Suppressor macrophage treated with lipopolysaccharide for 1 hour (primary cell): ENCODE results near the gene FASTK.

Source experiments
- DNase-seq, 3 donors: peaks; one replicate each; pipeline ENCODE4 v3.0.0-alpha.2; 2020 to 2022

Gene FASTK

GRCh38 chr7:151117565-151117964 is 37.0 kb upstream of the FASTK start:
- DNase-seq, result no peak

GRCh38 chr7:151116603-151117440 is 36.2 kb upstream of the FASTK start:
- no peak for DNase-seq

- DNase-seq, result no peak
Measured at GRCh38 chr7:151115836-151116418, 35.3 kb upstream of the FASTK start.

GRCh38 chr7:151115121-151115835 is 34.7 kb upstream of the FASTK start:
- DNase-seq, result peak; percentile 48 to 81 (median 66)

- peak; percentile 26 to 56 (median 39) for DNase-seq
Measured at GRCh38 chr7:151114151-151115090, 33.8 kb upstream of the FASTK start.

DNA sequence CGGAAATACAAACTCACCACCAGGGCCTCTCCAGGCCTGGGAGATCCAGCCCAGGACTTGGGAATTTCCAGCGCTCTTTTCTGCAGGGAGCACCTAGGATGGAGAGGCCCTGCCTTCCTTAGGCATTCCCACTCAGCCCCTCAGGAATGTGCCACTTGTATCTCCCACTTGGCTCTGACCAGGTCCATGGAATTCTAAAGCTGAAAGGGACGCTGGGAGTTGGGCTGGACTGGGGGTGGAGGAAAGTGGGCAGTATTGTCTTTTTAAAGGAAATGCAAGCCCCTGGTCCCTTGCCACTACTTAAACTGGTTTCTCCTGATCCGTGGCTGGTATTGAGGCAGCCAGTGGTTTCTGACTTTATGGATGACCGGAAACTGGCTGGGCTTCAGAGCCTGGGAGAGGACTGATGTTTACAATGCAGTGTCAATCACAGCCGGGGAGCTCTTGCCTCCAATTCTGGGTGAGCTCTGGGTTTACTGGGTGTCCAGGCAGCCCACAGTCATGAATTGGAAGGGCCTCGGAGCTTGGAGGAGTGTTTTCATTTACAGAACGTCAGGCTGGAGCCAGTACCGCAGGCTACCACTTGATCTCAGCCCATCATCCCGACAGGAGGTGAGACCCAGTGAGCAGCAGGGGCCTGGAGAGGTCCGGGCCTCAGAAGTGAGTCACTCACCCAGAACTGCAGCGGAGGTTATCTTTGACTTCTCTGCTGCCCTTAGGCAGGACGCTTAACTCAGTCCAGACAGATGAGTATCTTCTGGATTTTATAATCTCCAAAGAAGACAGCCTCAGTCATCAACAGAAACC is 32.9 kb upstream of the FASTK start:
- DNase-seq, result no peak

- DNase-seq, result peak; percentile 79 to 87 (median 84)
Measured at GRCh38 chr7:151110941-151111645, 30.5 kb upstream of the FASTK start.

DNA sequence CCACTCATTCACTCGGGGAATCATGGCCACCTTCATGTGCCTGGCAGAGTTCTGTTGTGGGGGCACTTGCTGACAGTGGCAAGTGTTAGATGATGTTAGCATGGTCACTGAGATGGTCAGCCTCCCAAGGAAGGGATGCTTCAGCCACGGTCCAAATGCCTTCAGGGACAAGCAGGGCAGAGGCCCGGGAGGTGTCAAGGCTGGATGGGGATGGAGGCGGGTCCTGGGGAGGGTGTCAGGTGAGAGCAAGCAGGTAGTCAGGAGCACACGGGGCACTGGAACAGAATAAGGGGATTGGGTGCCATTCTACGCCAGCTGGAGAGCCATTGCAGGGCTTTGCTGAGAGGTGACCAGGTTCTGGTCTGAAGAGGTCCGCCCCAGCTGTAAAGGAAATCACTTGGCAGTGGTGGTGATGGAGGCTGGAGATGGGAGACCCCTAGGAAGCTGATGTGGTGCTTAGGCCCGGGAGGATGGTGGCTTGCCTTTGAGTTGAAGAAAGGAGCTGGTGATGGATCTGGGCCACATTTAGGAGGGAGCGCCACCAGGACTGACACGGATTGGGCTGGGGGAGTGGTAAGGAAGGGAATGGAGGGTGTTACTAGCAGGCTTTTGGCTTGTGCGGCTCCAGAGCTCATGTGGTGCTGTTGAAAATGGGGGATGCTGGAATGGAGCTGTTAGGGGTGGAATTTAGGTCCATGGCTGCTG is 29.8 kb upstream of the FASTK start:
- no peak for DNase-seq

DNA sequence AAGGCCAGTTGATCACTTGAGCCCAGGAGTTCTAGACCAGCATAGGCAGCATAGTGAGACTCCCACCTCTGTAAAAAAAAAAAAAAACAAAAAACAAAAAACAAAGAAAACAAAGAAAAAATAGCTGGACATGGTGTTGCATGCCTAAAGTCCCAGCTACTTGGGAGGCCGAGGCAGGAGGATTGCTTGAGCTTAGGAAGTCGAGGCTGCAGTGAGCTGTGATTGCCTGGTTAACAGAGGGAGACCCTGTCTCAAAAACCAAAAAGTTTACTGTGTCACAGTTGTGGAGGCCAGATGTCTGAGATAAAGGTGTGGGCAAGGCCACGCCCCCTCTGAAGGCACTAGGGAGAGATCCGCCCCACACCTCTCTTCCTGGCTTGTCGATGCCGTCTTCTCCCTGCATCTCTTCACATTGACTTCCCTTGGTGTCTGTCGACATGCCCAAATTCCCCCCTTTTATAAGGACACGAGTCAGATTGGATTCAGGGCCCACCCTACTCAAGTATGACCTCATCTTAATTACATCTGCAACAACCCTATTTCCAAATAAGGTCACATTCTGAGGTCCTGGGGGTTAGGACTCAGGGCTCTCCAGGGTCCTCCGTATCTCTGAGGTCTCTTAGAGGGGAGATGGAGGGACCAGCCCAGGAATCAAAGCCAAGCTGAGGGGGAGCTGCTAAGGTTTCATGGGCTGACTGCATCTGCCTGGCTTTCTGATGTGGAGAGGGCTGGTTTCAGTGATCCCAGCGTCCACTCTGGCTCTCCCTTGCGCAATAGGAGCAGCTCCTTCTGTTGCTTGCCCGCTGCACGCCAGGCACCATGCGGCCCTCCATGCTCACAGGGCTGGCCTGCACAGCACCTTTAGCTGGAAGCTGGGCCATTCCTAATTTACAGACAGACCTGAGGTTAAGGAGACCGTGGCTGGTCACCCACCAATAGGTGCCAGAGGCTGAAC is 28.8 kb upstream of the FASTK start:
- DNase-seq, result peak in 1 of 3 donors; percentile 32

- DNase-seq, result no peak
Measured at GRCh38 chr7:151107882-151108281, 27.3 kb upstream of the FASTK start.

DNA sequence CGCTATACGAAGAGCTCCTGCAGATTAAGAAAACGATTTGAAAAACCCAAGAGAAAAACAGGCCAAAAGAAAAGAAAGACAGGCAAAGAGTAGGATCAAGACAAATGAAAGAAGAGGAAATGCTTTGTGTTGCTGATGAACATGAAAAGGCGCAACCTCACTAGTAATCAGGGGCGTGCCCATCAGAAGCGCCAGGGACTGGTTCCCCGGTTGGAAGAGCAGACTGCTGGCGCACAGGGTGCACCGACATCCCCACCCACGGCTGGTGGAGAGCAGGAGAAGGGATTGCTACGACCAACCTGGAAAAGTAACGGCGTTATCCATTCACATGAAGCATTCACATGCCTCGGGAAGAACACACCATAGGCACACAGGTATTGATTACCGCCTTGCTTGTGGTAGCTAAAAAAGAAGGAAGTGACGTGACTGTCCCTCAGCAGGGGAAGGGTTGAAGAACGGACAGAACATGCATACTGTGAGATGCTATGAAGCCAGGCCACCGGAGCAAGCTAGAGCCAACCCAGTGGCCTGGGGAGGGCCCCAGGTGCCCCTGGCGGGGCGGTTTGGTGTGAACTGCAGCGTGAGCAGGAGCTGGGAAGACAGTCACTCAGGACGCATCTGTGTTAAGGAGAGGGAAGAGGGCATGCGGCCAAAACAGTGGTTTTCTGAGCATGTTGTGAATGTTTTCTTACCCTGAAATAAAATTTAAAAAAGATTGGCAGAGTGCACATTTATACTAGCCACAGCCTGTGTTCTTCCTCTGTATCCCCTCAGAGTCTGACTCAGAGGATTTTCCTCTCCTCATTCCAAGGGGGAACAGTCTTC is 24.0 kb upstream of the FASTK start:
- DNase-seq, result no peak

DNA sequence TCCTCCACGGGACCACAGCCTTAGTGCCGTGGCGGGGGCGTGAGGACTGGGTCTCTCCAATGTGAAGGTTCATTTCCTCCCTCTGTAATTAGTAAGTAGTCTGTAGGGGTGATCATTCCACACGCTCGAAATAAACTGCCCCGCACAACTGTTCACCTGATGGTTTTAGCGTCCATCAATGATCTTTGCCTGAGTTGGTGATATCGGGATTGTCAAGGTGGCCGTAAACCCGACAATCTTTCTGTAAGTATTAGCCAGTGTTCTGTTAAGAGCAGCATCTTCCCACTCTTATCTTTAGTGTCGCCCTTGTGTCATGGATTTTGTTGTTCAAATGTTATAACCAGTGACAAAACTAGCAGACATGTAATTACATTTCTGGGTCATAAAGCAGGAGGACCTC is 23.4 kb upstream of the FASTK start:
- no peak for DNase-seq

GRCh38 chr7:151102991-151103390 is 22.4 kb upstream of the FASTK start:
- no peak for DNase-seq

DNA sequence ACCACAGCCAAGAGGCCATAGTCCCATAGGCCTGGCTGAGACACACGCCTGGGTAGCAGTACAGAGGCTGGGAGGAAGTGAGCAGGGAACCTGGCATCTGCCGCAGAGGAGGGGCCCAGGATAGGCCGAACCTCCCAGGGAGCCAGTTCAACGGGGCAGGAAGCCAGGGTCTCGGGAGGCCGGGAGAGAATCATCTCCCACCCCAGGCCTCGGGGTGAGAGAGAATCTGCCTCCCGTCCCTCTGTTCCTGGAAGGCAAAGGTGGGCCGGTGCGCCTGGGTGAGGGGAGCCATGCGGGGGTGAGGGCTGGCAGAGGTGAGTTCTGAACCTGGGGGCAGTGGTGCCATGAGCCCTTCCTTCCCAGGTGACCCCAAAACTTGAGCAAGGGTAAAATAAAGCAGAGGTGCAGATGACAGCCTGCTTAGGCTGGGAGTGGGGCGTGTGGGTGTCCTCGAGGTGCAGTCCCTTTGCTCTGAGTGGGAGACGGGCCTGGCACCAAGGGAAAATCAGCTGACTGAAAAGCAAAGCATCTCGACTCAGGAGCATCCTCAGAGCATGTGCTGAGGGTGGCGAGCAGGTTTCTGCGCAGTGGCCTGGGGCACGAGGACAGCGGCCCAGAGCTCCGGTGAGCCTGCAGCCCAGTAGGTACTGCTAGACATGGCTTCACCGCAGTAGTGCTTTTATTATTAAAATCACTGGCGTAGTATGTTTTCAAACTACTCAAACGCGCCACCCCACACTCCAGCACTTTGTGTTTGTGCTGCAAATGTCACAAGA is 21.2 kb upstream of the FASTK start:
- no peak for DNase-seq

- DNase-seq, result no peak
Measured at GRCh38 chr7:151100921-151101320, 20.3 kb upstream of the FASTK start.

- DNase-seq, result peak in 2 of 3 donors; percentile 43 to 44
Measured at GRCh38 chr7:151099486-151100211, 19.0 kb upstream of the FASTK start.
